ENCODE results near the gene RCBTB2.

- TF ChIP-seq CTCF (IDR thresholded peaks at IDR 0.05): no peak
- TF ChIP-seq POLR2AphosphoS5 (IDR thresholded peaks at IDR 0.05): no peak
Observed at GRCh38 chr13:48535766-48536165, 2.9 kb upstream of the RCBTB2 start.
